PC-3 (cell line): Measurements from ENCODE around the gene SLC24A3.

ENCODE experiments used
- EZH2 ChIP-seq: fragments of 300-600 bp; sonication (generic); IDR thresholded peaks from one replicate; pipeline ENCODE4 v1.6.1; 2017; ENCODE audit warnings: antibody characterized with exemption, mild to moderate bottlenecking, low read length; ENCODE audit not compliant: unreplicated experiment
- EZH2phosphoT487 ChIP-seq: fragments of 300-600 bp; sonication (generic); IDR thresholded peaks from 2 replicates; pipeline ENCODE4 v1.6.1; 2018; ENCODE audit warnings: mild to moderate bottlenecking, antibody characterized with exemption, low read length, borderline replicate concordance
- TF ChIP-seq, protein P1 (sequence below): fragments of 300-600 bp; sonication (generic); conservative IDR thresholded peaks from 2 replicates; pipeline ENCODE4 v1.5.1; 2017; ENCODE audit warnings: antibody characterized with exemption, low read depth, mild to moderate bottlenecking, low read length

DNA sequence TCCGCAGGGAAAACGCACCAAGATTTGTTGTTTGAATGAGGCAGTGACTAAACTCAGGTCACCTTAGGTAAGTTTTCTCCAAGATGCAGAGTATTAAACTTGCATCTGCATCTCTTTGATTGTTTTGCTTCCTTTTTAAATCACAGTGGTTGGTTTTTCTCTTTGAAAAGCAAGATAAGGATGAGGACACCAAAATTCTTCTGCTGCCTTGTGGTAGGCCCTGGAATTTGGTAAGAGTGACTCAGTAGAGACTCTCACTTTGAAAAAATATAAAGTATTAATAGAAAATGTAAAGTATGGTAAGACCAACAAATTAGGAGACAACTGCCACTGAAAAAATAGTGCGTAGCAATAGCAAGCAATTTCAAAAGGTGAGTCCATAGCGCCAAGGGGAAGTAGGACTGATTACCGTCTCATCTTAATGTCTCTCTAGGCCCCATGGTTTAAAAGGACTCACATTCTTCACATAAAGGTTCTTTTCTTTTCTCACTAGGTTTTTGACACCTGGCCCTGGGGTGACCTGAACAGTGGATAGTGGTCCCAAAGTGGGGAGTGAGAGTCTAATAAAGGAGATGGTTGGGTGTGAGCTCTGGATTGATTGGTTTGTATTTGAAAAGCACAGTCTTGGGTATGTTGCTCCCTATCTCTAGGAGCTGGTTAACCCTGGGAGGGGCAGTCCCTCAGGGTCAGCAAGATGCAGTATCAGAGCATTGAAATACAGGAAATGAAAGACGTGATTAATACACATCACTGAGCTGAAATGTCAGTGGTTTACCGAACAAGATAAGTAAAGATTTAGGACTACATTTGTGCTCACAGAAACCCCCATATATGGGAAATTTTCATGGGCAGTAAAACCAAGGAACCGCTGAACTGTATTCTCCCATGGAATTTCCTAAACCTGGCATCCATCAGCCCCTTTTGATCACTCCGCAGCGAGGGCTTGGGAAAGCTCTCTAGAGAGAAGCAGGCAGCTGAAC lies 221.2 kb downstream of the SLC24A3 start:
- TF ChIP-seq, protein P1, sequence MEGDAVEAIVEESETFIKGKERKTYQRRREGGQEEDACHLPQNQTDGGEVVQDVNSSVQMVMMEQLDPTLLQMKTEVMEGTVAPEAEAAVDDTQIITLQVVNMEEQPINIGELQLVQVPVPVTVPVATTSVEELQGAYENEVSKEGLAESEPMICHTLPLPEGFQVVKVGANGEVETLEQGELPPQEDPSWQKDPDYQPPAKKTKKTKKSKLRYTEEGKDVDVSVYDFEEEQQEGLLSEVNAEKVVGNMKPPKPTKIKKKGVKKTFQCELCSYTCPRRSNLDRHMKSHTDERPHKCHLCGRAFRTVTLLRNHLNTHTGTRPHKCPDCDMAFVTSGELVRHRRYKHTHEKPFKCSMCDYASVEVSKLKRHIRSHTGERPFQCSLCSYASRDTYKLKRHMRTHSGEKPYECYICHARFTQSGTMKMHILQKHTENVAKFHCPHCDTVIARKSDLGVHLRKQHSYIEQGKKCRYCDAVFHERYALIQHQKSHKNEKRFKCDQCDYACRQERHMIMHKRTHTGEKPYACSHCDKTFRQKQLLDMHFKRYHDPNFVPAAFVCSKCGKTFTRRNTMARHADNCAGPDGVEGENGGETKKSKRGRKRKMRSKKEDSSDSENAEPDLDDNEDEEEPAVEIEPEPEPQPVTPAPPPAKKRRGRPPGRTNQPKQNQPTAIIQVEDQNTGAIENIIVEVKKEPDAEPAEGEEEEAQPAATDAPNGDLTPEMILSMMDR, result no peak
- TF ChIP-seq EZH2, result no peak
- TF ChIP-seq EZH2phosphoT487, result no peak
